HG02759 (cell line): Measurements from ENCODE around the gene CMC1.
"Not testable (repeated sequence)": the region's sequence is repeated elsewhere in the genome, so short reads cannot be mapped to it uniquely, and the experiment has no call there.

ENCODE experiments used
- ATAC-seq: cut with Tn5 transposase; IDR thresholded peaks from one replicate; pipeline ENCODE4 v1.9.1; 2021; ENCODE audit warnings: mild to moderate bottlenecking, moderate library complexity; ENCODE audit not compliant: unreplicated experiment

The CMC1 gene

GRCh38 chr3:28243424-28244106 lies 2.1 kb downstream of the CMC1 start:
- ATAC-seq = no peak

GRCh38 chr3:28244491-28244890 lies 3.1 kb downstream of the CMC1 start:
- no peak for ATAC-seq

GRCh38 chr3:28247286-28247685 lies 5.9 kb downstream of the CMC1 start:
- no peak for ATAC-seq

- ATAC-seq = no peak
Measured at GRCh38 chr3:28250999-28251398, 9.6 kb downstream of the CMC1 start.

GRCh38 chr3:28252001-28252431 lies 10.6 kb downstream of the CMC1 start:
- no peak for ATAC-seq

GRCh38 chr3:28253040-28253715 lies 11.8 kb downstream of the CMC1 start:
- ATAC-seq = no peak

- no peak for ATAC-seq
Measured at GRCh38 chr3:28262001-28262400, 20.6 kb downstream of the CMC1 start.

- ATAC-seq = no peak
Measured at GRCh38 chr3:28265641-28266040, 24.2 kb downstream of the CMC1 start.

GRCh38 chr3:28267984-28268849 lies 26.8 kb downstream of the CMC1 start:
- ATAC-seq = no peak

GRCh38 chr3:28268989-28269388 lies 27.6 kb downstream of the CMC1 start:
- ATAC-seq = no peak

GRCh38 chr3:28269884-28270283 lies 28.5 kb downstream of the CMC1 start:
- not testable (repeated sequence) for ATAC-seq

GRCh38 chr3:28273837-28274236 lies 32.4 kb downstream of the CMC1 start:
- no peak for ATAC-seq

GRCh38 chr3:28278918-28279317 lies 37.5 kb downstream of the CMC1 start:
- ATAC-seq = no peak

GRCh38 chr3:28279770-28280169 lies 38.4 kb downstream of the CMC1 start:
- ATAC-seq = peak; percentile 49

GRCh38 chr3:28280781-28281180 lies 39.4 kb downstream of the CMC1 start:
- no peak for ATAC-seq

GRCh38 chr3:28286595-28286994 lies 45.2 kb downstream of the CMC1 start:
- ATAC-seq = peak; percentile 86

GRCh38 chr3:28287046-28287445 lies 45.6 kb downstream of the CMC1 start:
- ATAC-seq = no peak

GRCh38 chr3:28290863-28291300 lies 49.5 kb downstream of the CMC1 start:
- ATAC-seq = no peak

GRCh38 chr3:28291577-28291976 lies 50.2 kb downstream of the CMC1 start:
- no peak for ATAC-seq

GRCh38 chr3:28292622-28293021 lies 51.2 kb downstream of the CMC1 start:
- ATAC-seq = no peak

- ATAC-seq = no peak
Measured at GRCh38 chr3:28294667-28295413, 53.4 kb downstream of the CMC1 start.
